ENCODE results near the gene BAK1.

GRCh38 chr6:33616913-33617312 lies 36.8 kb upstream of the BAK1 start:
- TF ChIP-seq EZH2 (conservative IDR thresholded peaks at IDR 0.05; ENCODE audit: low read depth, low read length) (no peak), RFX5 (IDR thresholded peaks at IDR 0.05; ENCODE audit: low read depth, low read length) (no peak), ZMYM4 (CRISPR knock-in tag; IDR thresholded peaks at IDR 0.05) (no peak), CTCF (CRISPR knock-in tag; IDR thresholded peaks at IDR 0.05) (no peak), E2F5 (CRISPR knock-in tag; conservative IDR thresholded peaks at IDR 0.05) (no peak)
- TF ChIP-seq, protein P1, sequence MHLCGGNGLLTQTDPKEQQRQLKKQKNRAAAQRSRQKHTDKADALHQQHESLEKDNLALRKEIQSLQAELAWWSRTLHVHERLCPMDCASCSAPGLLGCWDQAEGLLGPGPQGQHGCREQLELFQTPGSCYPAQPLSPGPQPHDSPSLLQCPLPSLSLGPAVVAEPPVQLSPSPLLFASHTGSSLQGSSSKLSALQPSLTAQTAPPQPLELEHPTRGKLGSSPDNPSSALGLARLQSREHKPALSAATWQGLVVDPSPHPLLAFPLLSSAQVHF (CRISPR knock-in tag; IDR thresholded peaks at IDR 0.05) = no peak

Data from HepG2 (cell line).